ENCODE measurements around the gene ATP8B2.

GRCh38 chr1:154371436-154371835 lies 46.1 kb downstream of the ATP8B2 start:
- TF ChIP-seq, protein P1, sequence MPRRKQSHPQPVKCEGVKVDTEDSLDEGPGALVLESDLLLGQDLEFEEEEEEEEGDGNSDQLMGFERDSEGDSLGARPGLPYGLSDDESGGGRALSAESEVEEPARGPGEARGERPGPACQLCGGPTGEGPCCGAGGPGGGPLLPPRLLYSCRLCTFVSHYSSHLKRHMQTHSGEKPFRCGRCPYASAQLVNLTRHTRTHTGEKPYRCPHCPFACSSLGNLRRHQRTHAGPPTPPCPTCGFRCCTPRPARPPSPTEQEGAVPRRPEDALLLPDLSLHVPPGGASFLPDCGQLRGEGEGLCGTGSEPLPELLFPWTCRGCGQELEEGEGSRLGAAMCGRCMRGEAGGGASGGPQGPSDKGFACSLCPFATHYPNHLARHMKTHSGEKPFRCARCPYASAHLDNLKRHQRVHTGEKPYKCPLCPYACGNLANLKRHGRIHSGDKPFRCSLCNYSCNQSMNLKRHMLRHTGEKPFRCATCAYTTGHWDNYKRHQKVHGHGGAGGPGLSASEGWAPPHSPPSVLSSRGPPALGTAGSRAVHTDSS (tag by site-specific recombination; IDR thresholded peaks at IDR 0.05): no peak
- TF ChIP-seq, protein P2, sequence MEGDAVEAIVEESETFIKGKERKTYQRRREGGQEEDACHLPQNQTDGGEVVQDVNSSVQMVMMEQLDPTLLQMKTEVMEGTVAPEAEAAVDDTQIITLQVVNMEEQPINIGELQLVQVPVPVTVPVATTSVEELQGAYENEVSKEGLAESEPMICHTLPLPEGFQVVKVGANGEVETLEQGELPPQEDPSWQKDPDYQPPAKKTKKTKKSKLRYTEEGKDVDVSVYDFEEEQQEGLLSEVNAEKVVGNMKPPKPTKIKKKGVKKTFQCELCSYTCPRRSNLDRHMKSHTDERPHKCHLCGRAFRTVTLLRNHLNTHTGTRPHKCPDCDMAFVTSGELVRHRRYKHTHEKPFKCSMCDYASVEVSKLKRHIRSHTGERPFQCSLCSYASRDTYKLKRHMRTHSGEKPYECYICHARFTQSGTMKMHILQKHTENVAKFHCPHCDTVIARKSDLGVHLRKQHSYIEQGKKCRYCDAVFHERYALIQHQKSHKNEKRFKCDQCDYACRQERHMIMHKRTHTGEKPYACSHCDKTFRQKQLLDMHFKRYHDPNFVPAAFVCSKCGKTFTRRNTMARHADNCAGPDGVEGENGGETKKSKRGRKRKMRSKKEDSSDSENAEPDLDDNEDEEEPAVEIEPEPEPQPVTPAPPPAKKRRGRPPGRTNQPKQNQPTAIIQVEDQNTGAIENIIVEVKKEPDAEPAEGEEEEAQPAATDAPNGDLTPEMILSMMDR (tag by site-specific recombination; IDR thresholded peaks at IDR 0.05): no peak
- no peak for TF ChIP-seq ZNF423 (tag by site-specific recombination; IDR thresholded peaks at IDR 0.05)
- no peak for TF ChIP-seq TCF7L2 (IDR thresholded peaks at IDR 0.05; ENCODE audit: borderline replicate concordance, low read depth, low read length)
- TF ChIP-seq ZNF202 (tag by site-specific recombination; IDR thresholded peaks at IDR 0.05; ENCODE audit: borderline replicate concordance): no peak

All from HEK293 (cell line).